Activated CD4-positive, alpha-beta T cell treated with anti-CD3 and anti-CD28 coated beads, Interleukin-2, amount 10 ng/mL, durations not matched to agents 24 days and 14 days (primary cell): ENCODE results near the gene RGS9BP. TPM values are rescaled to one million over a fixed set of nuclear protein-coding genes. Genes with fewer than 3 reads are reported as not detected.
"Not testable (repeated sequence)": the region's sequence is repeated elsewhere in the genome, so short reads cannot be mapped to it uniquely, and the experiment has no call there.

Experiments
- DNase-seq: peaks from one replicate; pipeline ENCODE4 v3.0.0; 2022
- H3K27ac Mint-ChIP-seq: one replicate; pipeline ENCODE4 v1.8.0; 2022; ENCODE audit warnings: mild to moderate bottlenecking, mixed read lengths
- H3K27me3 Mint-ChIP-seq: one replicate; pipeline ENCODE4 v1.8.0; 2022; ENCODE audit warnings: mixed read lengths
- H3K36me3 Mint-ChIP-seq: one replicate; pipeline ENCODE4 v1.8.0; 2022; ENCODE audit warnings: low read depth, mild to moderate bottlenecking, mixed read lengths
- H3K4me1 Mint-ChIP-seq: one replicate; pipeline ENCODE4 v1.8.0; 2021; ENCODE audit warnings: mixed read lengths
- H3K4me3 Mint-ChIP-seq: one replicate; pipeline ENCODE4 v1.8.0; 2022; ENCODE audit warnings: mild to moderate bottlenecking, moderate library complexity, mixed read lengths
- H3K9me3 Mint-ChIP-seq: one replicate; pipeline ENCODE4 v1.8.0; 2021; ENCODE audit warnings: mixed read lengths
- intact Hi-C: fragments of 100-400 bp; cut with micrococcal nuclease; formaldehyde crosslinking; loops from one replicate; pipeline ENCODE4 v1.15.1; 2023
- total RNA-seq: library from RNA; stranded (reverse); gene quantifications from 2 replicates; pipeline ENCODE4 v1.2.3, GENCODE V29; 2022

RGS9BP gene
- total RNA-seq, 1 donor from 2014 or later, result 0.14 TPM

DNA sequence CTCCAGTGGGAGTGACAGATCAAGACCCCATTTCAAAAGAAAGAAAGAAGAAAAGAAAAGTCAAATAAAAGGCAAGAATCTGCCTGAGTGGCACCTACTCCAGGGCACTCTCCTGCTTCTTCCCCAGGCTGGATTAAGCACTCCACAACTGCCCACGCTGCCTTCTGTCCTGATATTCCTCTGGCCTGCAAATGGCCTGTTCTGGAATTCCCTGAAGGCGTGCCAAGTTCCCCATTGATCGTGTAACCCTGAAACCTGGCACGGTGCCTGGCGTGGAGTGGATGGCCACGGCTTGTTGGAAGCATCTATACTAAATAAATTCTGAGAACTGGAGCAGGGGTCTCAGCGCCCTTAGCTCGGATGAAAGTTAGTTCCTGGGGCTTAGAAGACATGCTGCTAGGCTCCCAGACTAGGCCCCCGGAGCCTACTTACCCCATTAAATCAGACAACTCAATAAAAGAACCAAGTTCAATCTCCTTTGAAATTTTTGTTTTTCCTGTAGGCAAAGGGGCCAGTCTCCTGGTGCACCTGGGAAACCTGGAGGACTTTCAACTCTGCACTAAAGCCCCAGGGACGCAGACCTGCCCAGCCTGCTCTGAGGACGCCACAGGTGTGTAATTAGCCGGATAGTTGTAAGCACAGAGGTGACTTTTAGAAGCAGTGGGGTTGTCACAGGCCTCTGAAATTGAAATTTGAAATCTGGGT, 22.6 kb upstream of the RGS9BP start:
- Mint-ChIP-seq H3K36me3 (peaks cover 22% of the 10 kb centered on the region), H3K9me3 (no peaks in the 10 kb centered on the region), H3K27me3 (no peaks in the 10 kb centered on the region), H3K27ac (no peak overlapping the region), H3K4me1 (no peaks in the 10 kb centered on the region), H3K4me3 (no peak overlapping the region)
- DNase-seq, result no peak
- intact Hi-C loops, result no loop called here

DNA sequence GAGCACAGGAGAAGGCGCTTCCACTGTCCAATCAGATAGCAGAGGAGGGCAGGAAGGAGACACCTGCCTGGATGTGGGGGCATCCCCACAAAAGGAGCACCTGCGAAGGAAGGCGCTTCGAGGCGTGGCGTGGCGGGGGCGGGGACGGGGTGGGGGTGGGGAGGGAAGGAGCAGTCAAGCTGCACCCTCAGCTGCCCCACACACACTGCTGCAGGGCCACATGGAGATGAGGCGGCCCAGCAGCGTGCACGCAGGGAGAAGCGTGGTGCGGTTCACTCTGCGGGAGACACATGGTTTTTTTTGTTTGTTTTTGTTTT, 22.1 kb upstream of the RGS9BP start:
- no peak overlapping the region for H3K27ac Mint-ChIP-seq
- no peaks in the 10 kb centered on the region for H3K4me1 Mint-ChIP-seq
- H3K9me3 Mint-ChIP-seq, result no peaks in the 10 kb centered on the region
- no peak for DNase-seq
- intact Hi-C loops, result no loop called here
- no peak overlapping the region for H3K4me3 Mint-ChIP-seq
- no peaks in the 10 kb centered on the region for H3K27me3 Mint-ChIP-seq
- peaks cover 19% of the 10 kb centered on the region for H3K36me3 Mint-ChIP-seq

DNA sequence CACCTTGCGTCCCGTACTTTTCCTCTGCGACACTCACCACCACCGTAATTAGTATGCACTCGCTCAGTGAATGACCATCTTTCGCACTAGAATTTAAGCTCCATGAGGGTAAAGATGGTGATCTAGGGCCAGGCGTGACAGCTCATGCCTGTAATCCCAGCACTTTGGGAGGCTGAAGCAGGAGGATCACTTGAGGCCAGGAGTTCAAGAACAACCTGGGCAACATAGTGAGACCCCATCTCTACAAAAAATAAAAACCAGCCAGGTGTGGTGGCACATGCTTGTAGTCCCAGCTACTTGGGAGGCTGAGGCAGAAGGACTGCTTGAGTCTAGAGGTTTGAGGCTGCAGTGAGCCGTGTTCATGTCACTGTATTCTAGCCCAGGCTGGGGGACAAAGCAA, 19.3 kb upstream of the RGS9BP start:
- H3K27ac Mint-ChIP-seq, intact Hi-C loops, DNase-seq, H3K4me3 Mint-ChIP-seq, H3K27me3 Mint-ChIP-seq, H3K9me3 Mint-ChIP-seq, H3K4me1 Mint-ChIP-seq: not testable (repeated sequence)
- H3K36me3 Mint-ChIP-seq, result peaks cover 13% of the 10 kb centered on the region

DNA sequence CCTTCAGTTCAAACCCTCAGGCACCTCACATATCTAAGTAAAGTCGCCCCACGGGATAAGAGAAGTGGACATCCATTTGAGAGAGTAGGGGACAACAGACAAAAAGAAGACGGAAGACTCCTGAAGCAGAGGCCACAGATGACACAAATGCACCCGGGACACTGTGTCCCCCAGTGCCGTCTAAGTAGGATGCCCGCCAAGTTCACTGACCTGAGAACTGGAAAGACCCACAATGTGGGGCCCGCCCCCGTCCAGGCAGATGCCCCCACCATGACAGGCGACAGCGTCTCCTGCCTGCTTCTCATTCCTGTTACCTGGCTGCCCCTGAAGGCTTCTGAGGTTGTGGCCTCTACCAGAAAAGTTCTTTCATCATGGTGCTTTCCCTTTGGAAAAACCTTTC, 17.6 kb upstream of the RGS9BP start:
- no peak for DNase-seq
- Mint-ChIP-seq H3K9me3 (no peaks in the 10 kb centered on the region), H3K4me1 (no peaks in the 10 kb centered on the region), H3K36me3 (peaks cover 11% of the 10 kb centered on the region), H3K27me3 (no peaks in the 10 kb centered on the region), H3K4me3 (no peak overlapping the region), H3K27ac (no peak overlapping the region)
- intact Hi-C loops, result no loop called here

DNA sequence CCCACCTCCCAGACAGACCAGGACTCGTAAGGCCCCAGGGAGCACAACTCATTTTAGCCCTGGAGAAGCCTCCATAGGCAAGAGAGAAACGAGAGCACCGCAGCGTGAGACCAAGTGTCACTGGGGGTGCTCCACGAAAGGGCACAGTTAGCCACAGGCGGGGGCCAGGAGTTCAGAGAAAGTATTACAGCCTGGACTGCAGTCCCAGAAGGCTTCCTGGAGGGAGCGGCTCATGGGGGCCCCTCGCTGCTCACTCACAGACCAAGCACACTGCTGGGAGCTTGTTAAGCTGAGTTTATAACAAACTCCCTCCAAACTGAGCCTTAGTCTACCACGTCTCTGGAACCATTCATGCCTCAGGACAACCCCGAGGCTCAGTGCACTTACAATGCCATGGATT, 17.1 kb upstream of the RGS9BP start:
- H3K4me3 Mint-ChIP-seq, result no peak overlapping the region

DNA sequence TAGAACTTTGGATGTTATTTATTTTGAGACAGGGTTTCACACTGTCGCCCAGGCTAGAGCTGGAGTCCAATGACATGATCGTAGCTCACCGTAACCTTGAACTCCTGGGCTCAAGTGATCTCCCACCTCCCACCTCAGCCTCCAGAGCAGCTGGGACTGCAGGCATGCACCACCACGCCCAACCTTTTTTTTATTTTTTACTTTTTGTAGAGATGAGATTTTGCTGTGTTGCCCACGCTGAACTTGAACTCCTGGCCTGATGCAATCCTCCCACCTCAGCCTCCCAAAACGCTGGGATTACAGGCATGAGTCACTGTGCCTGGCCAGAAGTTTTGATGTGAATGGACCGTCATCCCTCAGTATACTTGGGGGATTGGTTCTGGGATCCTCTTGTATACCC, 14.3 kb upstream of the RGS9BP start:
- Mint-ChIP-seq H3K36me3 (peaks cover 6% of the 10 kb centered on the region), H3K9me3 (no peaks in the 10 kb centered on the region), H3K27ac (no peak overlapping the region), H3K4me3 (no peak overlapping the region), H3K4me1 (no peaks in the 10 kb centered on the region), H3K27me3 (no peaks in the 10 kb centered on the region)
- DNase-seq, result no peak
- intact Hi-C loops, result no loop called here

More for the DNA sequence above, 17.1 kb upstream of the RGS9BP start:
- Mint-ChIP-seq H3K4me1 (no peaks in the 10 kb centered on the region), H3K27ac (no peak overlapping the region), H3K27me3 (no peaks in the 10 kb centered on the region), H3K9me3 (no peaks in the 10 kb centered on the region), H3K36me3 (peaks cover 11% of the 10 kb centered on the region)
- intact Hi-C loops, result no loop called here
- no peak for DNase-seq

DNA sequence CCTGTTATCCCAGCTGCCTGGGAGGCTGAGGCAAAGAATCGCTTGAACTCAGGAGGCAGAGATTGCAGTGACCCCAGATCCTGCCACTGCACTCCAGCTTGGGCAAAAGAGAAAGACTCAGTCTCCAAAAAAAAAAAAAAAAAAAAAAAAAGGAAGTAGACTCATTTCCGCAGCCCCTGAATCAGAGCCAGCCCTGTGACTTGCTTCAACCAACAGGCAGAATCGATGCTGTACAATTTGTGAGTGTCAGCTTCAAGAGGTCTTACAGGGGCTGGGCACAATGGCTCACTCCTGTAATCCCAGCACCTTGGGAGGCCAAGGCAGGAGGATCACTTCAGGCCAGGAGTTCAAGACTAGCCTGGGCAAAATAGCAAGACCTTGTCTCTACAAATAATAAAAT, 13.5 kb upstream of the RGS9BP start:
- intact Hi-C loops, result no loop called here

DNA sequence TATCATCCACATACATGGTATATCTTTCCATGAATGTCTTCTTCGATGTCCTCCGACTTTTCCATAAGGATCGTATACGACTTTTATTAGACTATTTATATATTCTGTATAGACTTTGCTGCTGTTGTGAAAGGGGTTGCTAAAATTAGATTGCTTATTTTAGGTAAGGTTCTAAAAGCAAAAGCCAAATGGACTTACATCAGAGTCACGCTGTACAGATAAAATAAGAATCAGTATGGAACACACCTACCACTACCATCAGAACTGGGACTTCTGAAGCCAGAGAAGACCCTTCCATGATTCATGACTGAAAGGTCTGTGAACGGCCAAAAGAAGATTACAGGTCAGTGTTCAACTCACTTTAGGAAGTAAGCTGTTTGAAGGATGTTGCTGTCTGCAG, 9.6 kb upstream of the RGS9BP start:
- intact Hi-C loops, result no loop called here
- Mint-ChIP-seq H3K27ac (no peak overlapping the region), H3K4me1 (peaks cover 9% of the 10 kb centered on the region), H3K9me3 (no peaks in the 10 kb centered on the region), H3K36me3 (peaks cover 4% of the 10 kb centered on the region), H3K27me3 (no peaks in the 10 kb centered on the region), H3K4me3 (no peak overlapping the region)
- DNase-seq, result no peak

More for the DNA sequence above, 13.5 kb upstream of the RGS9BP start:
- Mint-ChIP-seq H3K9me3 (no peaks in the 10 kb centered on the region), H3K4me3 (no peak overlapping the region), H3K27ac (no peak overlapping the region), H3K27me3 (no peaks in the 10 kb centered on the region), H3K4me1 (no peaks in the 10 kb centered on the region), H3K36me3 (peaks cover 3% of the 10 kb centered on the region)
- no peak for DNase-seq

DNA sequence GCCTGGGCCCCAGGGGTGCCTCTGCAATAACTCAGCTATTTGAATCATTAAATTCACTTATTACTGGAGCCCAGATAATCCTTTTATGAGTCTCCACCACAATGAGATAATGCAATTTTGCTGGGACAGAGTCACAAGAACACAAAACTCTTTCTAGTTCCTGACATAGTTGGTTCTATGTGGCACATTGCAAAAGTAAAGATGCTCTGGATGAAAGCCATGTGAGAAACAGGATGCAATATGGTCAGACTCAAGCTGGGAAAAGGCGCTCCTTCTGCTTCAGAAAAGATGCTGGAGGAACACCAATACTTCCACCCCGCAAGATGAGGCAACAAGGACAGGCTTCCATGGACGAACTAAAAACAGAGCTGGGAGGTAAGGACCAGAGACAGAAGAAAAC, 6.3 kb upstream of the RGS9BP start:
- H3K27me3 Mint-ChIP-seq, result peaks cover 2% of the 10 kb centered on the region
- DNase-seq, result no peak
- no peak overlapping the region for H3K4me3 Mint-ChIP-seq
- no peak overlapping the region for H3K27ac Mint-ChIP-seq
- no peaks in the 10 kb centered on the region for H3K9me3 Mint-ChIP-seq
- intact Hi-C loops, result no loop called here
- H3K4me1 Mint-ChIP-seq, result peaks cover 25% of the 10 kb centered on the region
- H3K36me3 Mint-ChIP-seq, result peaks cover 10% of the 10 kb centered on the region

DNA sequence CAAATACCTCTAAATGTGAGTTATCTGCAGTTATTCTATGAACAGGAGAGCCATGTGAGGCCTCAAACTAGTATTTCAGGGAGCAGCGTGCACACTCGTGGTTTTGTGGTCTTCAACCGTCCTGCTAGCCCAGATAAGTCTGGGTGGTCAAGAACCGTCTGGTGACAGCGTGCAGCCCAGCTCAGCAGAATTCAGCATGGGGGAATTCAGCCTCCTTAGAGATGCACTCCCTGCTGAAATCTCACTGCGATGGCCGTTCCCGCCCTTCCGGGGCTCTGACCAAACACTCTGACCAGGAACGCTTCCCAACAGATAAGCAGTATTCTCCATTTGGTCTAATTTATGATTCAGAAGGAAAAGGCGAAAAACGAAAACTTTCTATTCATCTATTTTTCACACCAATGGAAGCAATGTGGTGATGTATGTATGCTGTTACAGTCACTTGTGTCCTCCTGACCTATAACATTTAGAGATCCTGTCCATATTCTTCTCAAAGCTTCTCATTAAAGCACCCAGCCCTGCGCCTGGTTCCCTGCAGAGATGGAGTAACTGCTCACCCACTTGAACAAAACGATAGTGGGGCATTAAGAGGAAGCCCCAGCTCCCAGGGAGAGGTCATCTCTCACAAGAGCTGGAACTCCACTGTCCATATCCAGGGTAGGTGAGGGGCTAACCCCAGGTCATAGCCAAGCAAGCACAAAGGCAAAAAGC, 3.6 kb upstream of the RGS9BP start:
- intact Hi-C loops, result loop anchor here (10.0 kb wide), 2 partner anchors 703 to 1317 kb away; partner anchors contain the start of gene CEBPG
- Mint-ChIP-seq H3K9me3 (no peaks in the 10 kb centered on the region), H3K27me3 (peaks cover 6% of the 10 kb centered on the region), H3K36me3 (peaks cover 10% of the 10 kb centered on the region), H3K4me3 (no peak overlapping the region), H3K27ac (no peak overlapping the region), H3K4me1 (peaks cover 25% of the 10 kb centered on the region)
- no peak for DNase-seq

DNA sequence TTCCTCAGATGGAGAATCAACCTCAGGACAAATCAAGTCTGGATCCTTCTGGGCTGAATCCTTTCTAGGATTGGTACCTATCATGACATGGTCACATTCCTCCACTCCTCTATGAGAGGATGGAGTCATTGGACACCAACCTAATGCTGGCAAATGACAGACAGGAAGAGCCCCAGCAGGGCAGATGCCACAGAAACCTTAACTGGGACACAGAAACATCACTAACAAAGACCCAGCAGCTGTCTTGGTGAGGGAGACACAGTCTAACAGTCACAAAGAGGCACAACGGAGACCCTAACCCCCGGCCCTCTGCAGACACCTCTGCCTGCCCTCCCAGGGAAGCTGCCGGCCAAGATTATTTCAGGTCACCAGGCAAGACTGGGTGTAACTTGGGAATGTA, 2.8 kb upstream of the RGS9BP start:
- intact Hi-C loops, result loop anchor here (10.0 kb wide), 2 partner anchors 702 to 1318 kb away; partner anchors contain the start of gene CEBPG
- peaks cover 14% of the 10 kb centered on the region for H3K27me3 Mint-ChIP-seq
- peak overlapping the region; percentile 29 for H3K4me3 Mint-ChIP-seq
- H3K27ac Mint-ChIP-seq, result no peak overlapping the region
- H3K9me3 Mint-ChIP-seq, result no peaks in the 10 kb centered on the region
- H3K36me3 Mint-ChIP-seq, result peaks cover 10% of the 10 kb centered on the region
- DNase-seq, result no peak
- H3K4me1 Mint-ChIP-seq, result peaks cover 30% of the 10 kb centered on the region

DNA sequence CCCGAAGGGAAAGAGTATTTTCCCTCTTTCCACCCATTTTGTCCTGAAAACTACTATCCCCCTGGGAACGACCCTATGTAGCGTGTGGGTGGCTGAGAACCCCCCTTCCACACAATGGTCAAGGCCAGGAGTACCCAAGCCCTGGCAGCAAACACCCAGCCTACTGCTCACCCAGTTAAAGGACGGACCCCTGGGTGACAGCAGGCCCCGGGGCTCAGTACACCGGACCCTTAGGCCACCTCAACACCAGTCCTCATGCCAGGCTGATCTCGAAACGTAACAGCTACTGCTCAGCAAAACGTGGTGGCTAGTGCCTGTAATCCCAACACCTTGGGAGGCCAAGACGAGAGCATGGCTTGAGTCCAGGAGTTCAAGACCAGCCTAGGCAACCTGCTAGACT, 2.1 kb upstream of the RGS9BP start:
- Mint-ChIP-seq H3K9me3 (no peaks in the 10 kb centered on the region), H3K27ac (no peak overlapping the region), H3K4me1 (peaks cover 30% of the 10 kb centered on the region), H3K27me3 (peaks cover 19% of the 10 kb centered on the region), H3K4me3 (no peak overlapping the region), H3K36me3 (peaks cover 10% of the 10 kb centered on the region)
- peak; percentile 57 for DNase-seq
- intact Hi-C loops, result loop anchor here (10.0 kb wide), 2 partner anchors 701 to 1319 kb away; partner anchors contain the start of gene CEBPG

DNA sequence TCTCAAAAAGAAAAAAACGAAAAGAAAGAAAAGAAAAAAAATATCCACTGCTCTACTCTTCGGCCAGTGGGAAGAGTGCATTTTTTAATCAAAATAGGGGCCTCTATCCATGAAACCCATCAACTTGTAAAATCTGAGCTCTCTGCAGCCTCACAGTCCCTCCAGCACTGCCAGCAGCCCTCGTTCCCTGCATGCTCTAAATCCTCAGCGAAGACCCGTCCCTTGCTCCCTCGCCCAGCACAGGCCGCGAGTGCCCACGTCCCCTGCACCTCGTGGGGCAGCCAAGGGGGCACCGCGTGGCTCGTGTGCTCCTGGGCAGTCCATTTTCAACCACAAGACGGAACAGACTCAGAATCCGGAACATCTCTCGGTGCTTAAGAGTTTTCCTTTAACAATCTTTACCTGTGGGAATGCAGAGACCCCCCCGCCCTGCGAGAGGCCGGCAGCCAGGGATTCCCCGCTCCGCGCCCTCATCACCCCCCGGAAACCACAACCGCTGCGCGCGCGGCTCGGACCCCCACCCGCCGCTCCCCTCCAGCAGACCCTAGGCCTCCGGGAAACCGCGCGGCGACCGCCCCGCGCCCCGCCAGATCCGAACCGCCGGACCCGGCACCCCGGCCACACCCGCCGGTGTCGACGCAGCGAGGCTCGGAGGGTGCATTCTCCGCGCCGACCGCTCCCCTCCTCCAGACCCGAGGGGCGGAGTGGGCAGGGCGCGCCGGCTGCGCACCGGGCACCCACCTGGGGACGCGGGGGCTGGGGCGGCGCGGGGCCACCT, 1.3 kb upstream of the RGS9BP start:
- intact Hi-C loops, result loop anchor here (2.0 to 10.0 kb wide), 3 partner anchors 76 to 1320 kb away; partner anchors contain the start of gene CEBPG
- Mint-ChIP-seq H3K4me1 (peaks cover 30% of the 10 kb centered on the region), H3K27me3 (peaks cover 26% of the 10 kb centered on the region), H3K27ac (peak overlapping the region; percentile 88), H3K9me3 (no peaks in the 10 kb centered on the region), H3K36me3 (peaks cover 10% of the 10 kb centered on the region), H3K4me3 (peak overlapping the region; percentile 95)
- DNase-seq, result no peak
